Measurements from ENCODE around the gene LCNL1. TPM values are rescaled to one million over a fixed set of nuclear protein-coding genes. Genes with fewer than 3 reads are reported as not detected.

Gene LCNL1
- total and polyA plus RNA-seq, 2 of the 13 experiments (the other 11 are each of a cell fraction or from before 2014, with no cell fraction given) = not detected

- TF ChIP-seq ZNF414 (CRISPR knock-in tag; IDR thresholded peaks at IDR 0.05) (no peak), ZFP90 (CRISPR knock-in tag; IDR thresholded peaks at IDR 0.05; ENCODE audit: borderline replicate concordance) (no peak), MIER3 (CRISPR knock-in tag; IDR thresholded peaks at IDR 0.05; ENCODE audit: borderline replicate concordance) (no peak), ONECUT2 (CRISPR knock-in tag; IDR thresholded peaks at IDR 0.05) (no peak), SKI (IDR thresholded peaks at IDR 0.05; ENCODE audit: partially characterized antibody) (no peak), DNMT3B (CRISPR knock-in tag; conservative IDR thresholded peaks at IDR 0.05) (no peak), ZNF652 (CRISPR knock-in tag; IDR thresholded peaks at IDR 0.05; ENCODE audit: borderline replicate concordance, low read depth) (no peak), MLLT10 (CRISPR knock-in tag; IDR thresholded peaks at IDR 0.05) (no peak), PRDM4 (CRISPR knock-in tag; IDR thresholded peaks at IDR 0.05; ENCODE audit: borderline replicate concordance) (no peak), BRCA1 (CRISPR knock-in tag; IDR thresholded peaks at IDR 0.05) (no peak), RARA (CRISPR knock-in tag; IDR thresholded peaks at IDR 0.05) (peak; percentile 40; the same call in 1 of the 2 replicates), ATF6 (CRISPR knock-in tag; conservative IDR thresholded peaks at IDR 0.05) (no peak), SOX6 (IDR thresholded peaks at IDR 0.05) (no peak), SOX6 (CRISPR knock-in tag; IDR thresholded peaks at IDR 0.05) (0 out of 2 replicates have a peak, but pooled peaks have one; percentile 6), SALL2 (CRISPR knock-in tag; IDR thresholded peaks at IDR 0.05) (no peak), ZNF251 (CRISPR knock-in tag; IDR thresholded peaks at IDR 0.05) (no peak), TBP (CRISPR knock-in tag; IDR thresholded peaks at IDR 0.05) (no peak), NR2F6 (IDR thresholded peaks at IDR 0.05) (peak; percentile 56; the same call in 1 of the 2 replicates), NR2F6 (CRISPR knock-in tag; IDR thresholded peaks at IDR 0.05) (peak; percentile 53; the same call in 1 of the 2 replicates), NR2F1 (CRISPR knock-in tag; IDR thresholded peaks at IDR 0.05) (peak in 1 of 2 experiments; percentile 55; a peak in 1 of 4 replicates), TBX3 (IDR thresholded peaks at IDR 0.05; ENCODE audit: borderline replicate concordance) (no peak), ZBTB3 (CRISPR knock-in tag; IDR thresholded peaks at IDR 0.05; ENCODE audit: borderline replicate concordance, low read depth) (no peak), ZNF567 (CRISPR knock-in tag; IDR thresholded peaks at IDR 0.05; ENCODE audit: borderline replicate concordance) (no peak), USF2 (IDR thresholded peaks at IDR 0.05; ENCODE audit: low read depth, low read length) (no peak), USF2 (CRISPR knock-in tag; IDR thresholded peaks at IDR 0.05; ENCODE audit: borderline replicate concordance) (no peak)
These were observed 14.3 kb upstream of the LCNL1 start (continued) for GRCh38 chr9:136968333-136969127.
